B cell (primary cell): ENCODE data around the gene CCDC81. TPM values are rescaled to one million over a fixed set of nuclear protein-coding genes. Genes with fewer than 3 reads are reported as not detected.

Experiments used
- ATAC-seq: fragments of 200-7000 bp; cut with Tn5 transposase; one replicate; pipeline ENCODE4 v1.10.0; 2021; ENCODE audit warnings: low read depth, mild to moderate bottlenecking, moderate number of reproducible peaks, moderate library complexity
- CTCF ChIA-PET: fragments of 350-600 bp; sonication (Branson Sonifier 250); formaldehyde crosslinking; loops from one replicate; lab custom pipeline; 2021; ENCODE audit warnings: antibody characterized with exemption, inconsistent platforms; lab: Charles Lee
- POLR2A ChIA-PET: fragments of 350-600 bp; sonication (Branson Sonifier 250); formaldehyde crosslinking; loops from one replicate; lab custom pipeline; 2021; ENCODE audit warnings: antibody characterized with exemption; lab: Charles Lee
- DNase-seq: peaks from one replicate; pipeline ENCODE4 v3.0.0; 2013
- H2AFZ ChIP-seq: 2 replicates; pipeline ENCODE4 v1.6.1; 2012; ENCODE audit warnings: mild to moderate bottlenecking, low read depth, low read length; ENCODE audit not compliant: insufficient read depth, poor library complexity, severe bottlenecking
- H3K27ac ChIP-seq, 2 donors: 1 replicate in 1 of 2; 2 replicates in 1 of 2; pipeline ENCODE4 v1.5.1; 2012 to 2013; ENCODE audit warnings: low read length in 2 of 2, mild to moderate bottlenecking in 2 of 2, moderate library complexity in 1 of 2
- H3K27me3 ChIP-seq, 4 experiments: fragments of 200-600 bp in 1 of 4; sonication (generic) in 1 of 4; replicated peaks in 1 of 4; 1 replicate in 2 of 4; 2 replicates in 2 of 4; pipeline versions ENCODE4 v1.6.1 to v1.7.0; 2013 to 2016; ENCODE audit warnings: low read length in 3 of 4, mild to moderate bottlenecking in 2 of 4, mixed read lengths in 1 of 4, moderate library complexity in 1 of 4; ENCODE audit not compliant: insufficient read depth in 4 of 4, control insufficient read depth in 3 of 4; ENCODE audit errors: control extremely low read depth in 1 of 4
- H3K36me3 ChIP-seq, 2 experiments: replicated peaks in 1 of 2; 1 replicate in 1 of 2; 2 replicates in 1 of 2; pipeline versions ENCODE4 v1.6.1 to v1.7.1; 2013; ENCODE audit warnings: low read length in 1 of 2; ENCODE audit not compliant: insufficient read depth in 2 of 2, control insufficient read depth in 1 of 2; ENCODE audit errors: control extremely low read depth in 1 of 2, extremely low read depth in 1 of 2
- H3K4me1 ChIP-seq, 2 donors: fragments of 200-600 bp in 1 of 2; sonication (generic) in 1 of 2; 1 replicate in 1 of 2; 2 replicates in 1 of 2; pipeline versions ENCODE4 v1.5.1 to v1.6.1; 2013 to 2017; ENCODE audit warnings: low read length in 2 of 2; ENCODE audit not compliant: control insufficient read depth in 2 of 2, insufficient read depth in 2 of 2
- H3K4me2 ChIP-seq: replicated peaks from 2 replicates; pipeline ENCODE3; 2012; ENCODE audit warnings: mild to moderate bottlenecking, low read depth, low read length; ENCODE audit not compliant: poor library complexity, severe bottlenecking
- H3K4me3 ChIP-seq, 5 experiments: fragments of 200-600 bp in 1 of 5; sonication (generic) in 1 of 5; 1 replicate in 3 of 5; 2 replicates in 2 of 5; pipeline versions ENCODE4 v1.5.1 to v1.7.0; 2011 to 2016; ENCODE audit warnings: low read length in 4 of 5, mild to moderate bottlenecking in 4 of 5, low read depth in 2 of 5, control low read depth in 1 of 5, moderate library complexity in 1 of 5; ENCODE audit not compliant: insufficient read depth in 1 of 5; ENCODE audit errors: control extremely low read depth in 1 of 5, extremely low read depth in 1 of 5
- H3K79me2 ChIP-seq: fragments of 200-600 bp; sonication (generic); one replicate; pipeline ENCODE4 v1.6.0; 2016; ENCODE audit warnings: low read length; ENCODE audit not compliant: control insufficient read depth, insufficient read depth
- H3K9ac ChIP-seq: fragments of 200-600 bp; sonication (generic); 2 replicates; pipeline ENCODE4 v1.6.1; 2017; ENCODE audit warnings: mild to moderate bottlenecking, low read length, moderate library complexity
- H3K9me3 ChIP-seq, 3 donors: one replicate each; pipeline versions ENCODE4 v1.6.1 to v1.7.1; 2013; ENCODE audit warnings: low read length in 2 of 3; ENCODE audit not compliant: control insufficient read depth in 2 of 3, insufficient read depth in 1 of 3; ENCODE audit errors: control extremely low read depth in 1 of 3
- H4K20me1 ChIP-seq: 2 replicates; pipeline ENCODE4 v1.6.0; 2012; ENCODE audit warnings: mild to moderate bottlenecking, low read length; ENCODE audit not compliant: insufficient read depth, control insufficient read depth, poor library complexity, severe bottlenecking
- H3K27ac Mint-ChIP-seq: one replicate; pipeline ENCODE4 v1.8.0; 2021; ENCODE audit warnings: mixed read lengths
- H3K27me3 Mint-ChIP-seq: one replicate; pipeline ENCODE4 v1.8.0; 2021; ENCODE audit warnings: mixed read lengths
- H3K4me1 Mint-ChIP-seq: one replicate; pipeline ENCODE4 v1.8.0; 2021; ENCODE audit warnings: mixed read lengths
- H3K4me3 Mint-ChIP-seq: one replicate; pipeline ENCODE4 v1.8.0; 2021; ENCODE audit warnings: mixed read lengths
- H3K9me3 Mint-ChIP-seq: one replicate; pipeline ENCODE4 v1.8.0; 2022; ENCODE audit warnings: mixed read lengths; ENCODE audit not compliant: insufficient read depth
- EZH2 ChIP-seq: IDR thresholded peaks from 2 replicates; pipeline ENCODE4 v1.6.1; 2012; ENCODE audit warnings: borderline replicate concordance, low read depth, mild to moderate bottlenecking, moderate library complexity, low read length; ENCODE audit not compliant: insufficient read depth, poor library complexity, severe bottlenecking
- WGBS: methylation state at CpG from one replicate; pipeline ENCODE4 v1.1.5; 2013; ENCODE audit warnings: missing lambda C conversion rate; ENCODE audit not compliant: insufficient coverage; 5-methylcytosine and 5-hydroxymethylcytosine counted together
- intact Hi-C: fragments of 100-400 bp; cut with micrococcal nuclease; formaldehyde crosslinking; loops from one replicate; pipeline ENCODE4 v1.10.0; 2022
- polyA minus RNA-seq: library from RNA; depleted of rRNA, polyadenylated mRNA; stranded (reverse); fragments of >200 nt; gene quantifications from 2 replicates; pipeline ENCODE4 v1.2.3, GENCODE V29; 2012
- polyA plus RNA-seq: library from polyadenylated mRNA; depleted of rRNA; stranded (reverse); fragments of >200 nt; gene quantifications from 2 replicates; pipeline ENCODE4 v1.2.3, GENCODE V29; 2012
- total RNA-seq, 2 donors: library from RNA; stranded (reverse); fragments of 120-200 nt in 1 of 2; gene quantifications; 1 replicate in 1 of 2; 2 replicates in 1 of 2; pipeline versions ENCODE4 v1.2.3 to v1.2.4, GENCODE V29; 2013 to 2022
- TF ChIP-seq, protein P1 (sequence below): fragments of 200-600 bp; IDR thresholded peaks from one replicate; pipeline ENCODE4 v1.8.0; 2022; ENCODE audit warnings: antibody characterized with exemption, mild to moderate bottlenecking

Gene CCDC81
- total RNA-seq (0.84 and 1.3 TPM in 2 replicates), polyA plus RNA-seq (0.18 and 1.1 TPM in 2 replicates), polyA minus RNA-seq (0.29 and 0.60 TPM in 2 replicates)
- 0.37 TPM for total RNA-seq (2013)

DNA sequence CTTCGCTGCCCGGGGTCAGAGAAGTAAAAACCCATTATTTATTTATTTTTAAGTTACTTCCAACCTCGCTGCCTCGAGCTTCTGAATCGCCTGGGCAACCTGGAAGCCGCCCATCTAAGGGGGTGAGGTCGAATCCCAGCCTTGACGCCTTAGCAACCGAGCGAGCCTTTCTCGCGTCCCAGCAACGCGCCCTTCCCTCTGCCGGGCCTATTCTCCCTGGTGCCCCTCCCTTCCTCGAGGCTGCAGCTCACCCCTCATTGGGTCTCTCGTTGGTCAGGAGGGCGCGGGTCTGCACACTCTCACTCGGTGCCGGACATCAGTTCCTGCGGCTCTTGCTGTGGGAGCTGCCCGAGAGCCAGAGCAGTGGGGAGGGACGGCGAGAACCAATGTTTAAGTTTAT, at the start of gene CCDC81:
CCDC81 (plus strand) TSS at position 302 of the 400 bp plus-strand sequence. CDS start 277 bp downstream, outside the sequence.
- intact Hi-C loops: no loop called here
- no peaks in the 10 kb centered on the region for H3K4me1 Mint-ChIP-seq
- H4K20me1 ChIP-seq: no peaks in the 10 kb centered on the region
- H3K27ac ChIP-seq: no peak within 1 kb of the TSS
- no peak for ATAC-seq
- H3K4me3 ChIP-seq: no peak within 1 kb of the TSS
- no peak within 1 kb of the TSS for H3K9ac ChIP-seq
- peaks cover 6% of the 10 kb centered on the region for H3K27me3 Mint-ChIP-seq
- H3K36me3 ChIP-seq: no peaks in the 10 kb centered on the region
- WGBS: 20% methylated on average over 16 of the region's 25 CpGs
- H3K4me3 Mint-ChIP-seq: no peak within 1 kb of the TSS
- H3K27ac Mint-ChIP-seq: no peak within 1 kb of the TSS
- ChIA-PET POLR2A (no interaction called here), CTCF (no interaction called here)
- H2AFZ ChIP-seq: no peak within 1 kb of the TSS
- peaks cover 2% of the 10 kb centered on the region for H3K9me3 Mint-ChIP-seq
- peaks cover 0 to 7% (median 1%) of the 10 kb centered on the region in 3 donors for H3K9me3 ChIP-seq
- TF ChIP-seq, protein P1, sequence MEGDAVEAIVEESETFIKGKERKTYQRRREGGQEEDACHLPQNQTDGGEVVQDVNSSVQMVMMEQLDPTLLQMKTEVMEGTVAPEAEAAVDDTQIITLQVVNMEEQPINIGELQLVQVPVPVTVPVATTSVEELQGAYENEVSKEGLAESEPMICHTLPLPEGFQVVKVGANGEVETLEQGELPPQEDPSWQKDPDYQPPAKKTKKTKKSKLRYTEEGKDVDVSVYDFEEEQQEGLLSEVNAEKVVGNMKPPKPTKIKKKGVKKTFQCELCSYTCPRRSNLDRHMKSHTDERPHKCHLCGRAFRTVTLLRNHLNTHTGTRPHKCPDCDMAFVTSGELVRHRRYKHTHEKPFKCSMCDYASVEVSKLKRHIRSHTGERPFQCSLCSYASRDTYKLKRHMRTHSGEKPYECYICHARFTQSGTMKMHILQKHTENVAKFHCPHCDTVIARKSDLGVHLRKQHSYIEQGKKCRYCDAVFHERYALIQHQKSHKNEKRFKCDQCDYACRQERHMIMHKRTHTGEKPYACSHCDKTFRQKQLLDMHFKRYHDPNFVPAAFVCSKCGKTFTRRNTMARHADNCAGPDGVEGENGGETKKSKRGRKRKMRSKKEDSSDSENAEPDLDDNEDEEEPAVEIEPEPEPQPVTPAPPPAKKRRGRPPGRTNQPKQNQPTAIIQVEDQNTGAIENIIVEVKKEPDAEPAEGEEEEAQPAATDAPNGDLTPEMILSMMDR: no peak
- TF ChIP-seq EZH2: no peak
- no peaks in the 10 kb centered on the region for H3K27me3 ChIP-seq
- DNase-seq: no peak
- no peak within 1 kb of the TSS for H3K4me2 ChIP-seq
- no peaks in the 10 kb centered on the region for H3K79me2 ChIP-seq
- no peaks in the 10 kb centered on the region for H3K4me1 ChIP-seq

DNA sequence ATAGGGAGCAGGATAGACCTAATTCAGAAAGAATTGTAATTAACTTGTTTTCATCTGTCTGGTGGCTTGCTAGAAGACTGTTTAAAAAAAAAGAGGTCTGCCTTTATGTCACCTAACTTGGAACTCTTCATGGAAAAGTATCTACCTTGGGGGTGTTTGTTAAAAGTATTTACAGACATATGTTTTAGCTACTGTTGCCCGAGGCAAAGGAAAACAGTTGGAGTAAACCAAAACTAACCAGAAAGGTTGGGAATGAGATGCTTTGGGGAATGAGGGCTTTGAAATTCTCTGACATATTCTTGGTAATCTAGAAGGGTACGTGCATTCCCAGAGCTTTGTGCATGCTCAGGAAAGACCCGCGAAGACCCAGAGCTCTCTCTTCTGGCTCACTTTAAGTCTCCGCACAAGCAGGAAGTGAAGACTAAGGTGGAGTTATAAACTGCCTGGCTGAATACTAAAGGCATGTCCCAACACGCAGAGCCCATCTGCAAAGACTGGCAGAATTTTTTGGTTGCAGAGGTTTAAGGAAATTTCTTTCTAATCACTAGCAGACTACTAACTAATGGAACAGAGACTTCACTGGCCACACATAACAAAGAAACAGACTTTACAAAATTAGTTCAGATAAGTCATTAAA, 39.4 kb upstream of the CCDC81 start:
- CTCF ChIA-PET: no interaction called here
- POLR2A ChIA-PET: no interaction called here
- Histone ChIP-seq H3K79me2 (no peaks in the 10 kb centered on the region), H3K27ac (no peak overlapping the region), H3K4me2 (no peak overlapping the region), H3K9me3 (peaks cover 0 to 5% (median 0%) of the 10 kb centered on the region in 3 donors), H3K4me1 (no peaks in the 10 kb centered on the region), H4K20me1 (no peaks in the 10 kb centered on the region), H2AFZ (no peak overlapping the region), H3K36me3 (peaks cover 9 to 27% of the 10 kb centered on the region in 2 experiments), H3K27me3 (no peaks in the 10 kb centered on the region), H3K9ac (no peak overlapping the region), H3K4me3 (no peak overlapping the region)
- Mint-ChIP-seq H3K9me3 (no peaks in the 10 kb centered on the region), H3K4me1 (no peaks in the 10 kb centered on the region), H3K27ac (no peak overlapping the region), H3K27me3 (no peaks in the 10 kb centered on the region), H3K4me3 (no peak overlapping the region)
- ATAC-seq: no peak
- 100% methylated on average over 5 of the region's 6 CpGs for WGBS
- intact Hi-C loops: no loop called here
- no peak for DNase-seq
- TF ChIP-seq, protein P1: no peak
- no peak for TF ChIP-seq EZH2
